ENCODE results near the gene GPR39.

- TF ChIP-seq CTCF (IDR thresholded peaks at IDR 0.05) (no peak), EZH2 (IDR thresholded peaks at IDR 0.05; ENCODE audit: borderline replicate concordance, insufficient read depth, low read depth, low read length, poor library complexity, severe bottlenecking) (no peak)
Measured at GRCh38 chr2:132664096-132664495, 247.5 kb downstream of the GPR39 start.

Data from B cell (primary cell).